Type B pancreatic cell (in vitro differentiated cells): ENCODE results near the gene GALNT12. TPM values are rescaled to one million over a fixed set of nuclear protein-coding genes. Genes with fewer than 3 reads are reported as not detected.

Source experiments
- DNase-seq: peaks from one replicate; pipeline ENCODE4 v3.0.0; 2021; ENCODE audit warnings: mixed read lengths; ENCODE audit not compliant: unreplicated experiment; ENCODE audit errors: extremely low spot score
- H3K27ac Mint-ChIP-seq: 2 replicates; pipeline ENCODE4 v1.8.0; 2021; ENCODE audit warnings: mild to moderate bottlenecking, mixed read lengths
- H3K27me3 Mint-ChIP-seq: 2 replicates; pipeline ENCODE4 v1.8.0; 2021; ENCODE audit warnings: mixed read lengths
- H3K36me3 Mint-ChIP-seq: 2 replicates; pipeline ENCODE4 v1.8.0; 2021; ENCODE audit warnings: mixed read lengths
- H3K4me1 Mint-ChIP-seq: one replicate; pipeline ENCODE4 v1.8.0; 2021; ENCODE audit warnings: mixed read lengths; ENCODE audit not compliant: unreplicated experiment
- H3K4me3 Mint-ChIP-seq: 2 replicates; pipeline ENCODE4 v1.8.0; 2021; ENCODE audit warnings: mild to moderate bottlenecking, mixed read lengths
- H3K9me3 Mint-ChIP-seq: 2 replicates; pipeline ENCODE4 v1.8.0; 2021; ENCODE audit warnings: mixed read lengths
- long read RNA-seq: library from polyadenylated mRNA; unstranded; transcript quantifications from one replicate; pipeline ENCODE4 v2.0.0, GENCODE V29; 2020
- total RNA-seq: library from RNA; stranded (reverse); gene quantifications from 2 replicates; pipeline ENCODE4 v1.2.1, GENCODE V29; 2021; ENCODE audit warnings: low replicate concordance
- TF ChIP-seq, protein P1 (sequence below): fragments of 200-600 bp; sonication (generic); conservative IDR thresholded peaks from 2 replicates; pipeline ENCODE4 v1.5.0; 2021; ENCODE audit warnings: antibody characterized with exemption, mild to moderate bottlenecking

The GALNT12 gene, protein sequence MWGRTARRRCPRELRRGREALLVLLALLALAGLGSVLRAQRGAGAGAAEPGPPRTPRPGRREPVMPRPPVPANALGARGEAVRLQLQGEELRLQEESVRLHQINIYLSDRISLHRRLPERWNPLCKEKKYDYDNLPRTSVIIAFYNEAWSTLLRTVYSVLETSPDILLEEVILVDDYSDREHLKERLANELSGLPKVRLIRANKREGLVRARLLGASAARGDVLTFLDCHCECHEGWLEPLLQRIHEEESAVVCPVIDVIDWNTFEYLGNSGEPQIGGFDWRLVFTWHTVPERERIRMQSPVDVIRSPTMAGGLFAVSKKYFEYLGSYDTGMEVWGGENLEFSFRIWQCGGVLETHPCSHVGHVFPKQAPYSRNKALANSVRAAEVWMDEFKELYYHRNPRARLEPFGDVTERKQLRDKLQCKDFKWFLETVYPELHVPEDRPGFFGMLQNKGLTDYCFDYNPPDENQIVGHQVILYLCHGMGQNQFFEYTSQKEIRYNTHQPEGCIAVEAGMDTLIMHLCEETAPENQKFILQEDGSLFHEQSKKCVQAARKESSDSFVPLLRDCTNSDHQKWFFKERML
- 25.8 and 32.9 TPM in 2 replicates for total RNA-seq
- long read RNA-seq, partial matches to known transcripts = 23 of 29 reads
- long read RNA-seq, other reads (novel, unspliced or antisense) = 5 of 29 reads

DNA sequence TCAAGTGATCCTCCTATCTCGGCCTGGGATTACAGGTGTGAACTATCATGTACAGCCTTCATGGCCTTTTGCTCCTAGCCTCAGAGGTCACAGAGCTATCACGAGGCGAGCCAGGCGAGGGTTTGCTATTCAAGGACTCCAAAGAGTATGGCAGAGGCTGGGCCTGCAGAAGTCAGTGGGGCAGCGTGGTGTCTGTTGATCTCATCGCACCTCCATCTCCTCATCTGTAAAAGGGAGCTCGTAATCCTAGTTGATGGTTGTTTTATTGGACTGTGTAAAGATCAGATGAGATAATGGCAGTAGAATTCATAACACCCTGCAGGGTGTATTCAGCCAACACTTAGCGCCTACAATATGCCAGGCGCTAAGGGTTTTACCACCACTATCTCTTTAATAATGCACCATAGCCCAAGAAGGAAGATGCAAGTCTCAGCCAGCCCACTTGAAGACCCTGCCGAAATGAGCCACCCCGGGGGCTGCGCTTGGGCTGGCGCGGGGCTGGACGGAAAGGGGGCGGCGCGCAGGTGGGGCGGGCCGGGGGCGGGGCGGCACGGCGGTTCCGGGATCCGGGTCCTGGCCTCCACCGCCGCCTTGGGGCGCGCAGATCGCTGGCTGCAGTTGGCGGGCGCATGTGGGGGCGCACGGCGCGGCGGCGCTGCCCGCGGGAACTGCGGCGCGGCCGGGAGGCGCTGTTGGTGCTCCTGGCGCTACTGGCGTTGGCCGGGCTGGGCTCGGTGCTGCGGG is at the start of gene GALNT12:
Gene GALNT12 (plus strand): TSS at position 601 of the 744 bp plus-strand sequence. CDS start 29 bp downstream, at position 630.
- H3K9me3 Mint-ChIP-seq = no peaks in the 10 kb centered on the region
- H3K27me3 Mint-ChIP-seq = peaks cover 18% of the 10 kb centered on the region
- H3K4me1 Mint-ChIP-seq = peaks cover 30% of the 10 kb centered on the region
- peak within 1 kb of the TSS; percentile 76 for H3K27ac Mint-ChIP-seq
- peaks cover 4% of the 10 kb centered on the region for H3K36me3 Mint-ChIP-seq
- peak within 1 kb of the TSS; percentile 87 for H3K4me3 Mint-ChIP-seq
- no peak for DNase-seq
- TF ChIP-seq, protein P1, sequence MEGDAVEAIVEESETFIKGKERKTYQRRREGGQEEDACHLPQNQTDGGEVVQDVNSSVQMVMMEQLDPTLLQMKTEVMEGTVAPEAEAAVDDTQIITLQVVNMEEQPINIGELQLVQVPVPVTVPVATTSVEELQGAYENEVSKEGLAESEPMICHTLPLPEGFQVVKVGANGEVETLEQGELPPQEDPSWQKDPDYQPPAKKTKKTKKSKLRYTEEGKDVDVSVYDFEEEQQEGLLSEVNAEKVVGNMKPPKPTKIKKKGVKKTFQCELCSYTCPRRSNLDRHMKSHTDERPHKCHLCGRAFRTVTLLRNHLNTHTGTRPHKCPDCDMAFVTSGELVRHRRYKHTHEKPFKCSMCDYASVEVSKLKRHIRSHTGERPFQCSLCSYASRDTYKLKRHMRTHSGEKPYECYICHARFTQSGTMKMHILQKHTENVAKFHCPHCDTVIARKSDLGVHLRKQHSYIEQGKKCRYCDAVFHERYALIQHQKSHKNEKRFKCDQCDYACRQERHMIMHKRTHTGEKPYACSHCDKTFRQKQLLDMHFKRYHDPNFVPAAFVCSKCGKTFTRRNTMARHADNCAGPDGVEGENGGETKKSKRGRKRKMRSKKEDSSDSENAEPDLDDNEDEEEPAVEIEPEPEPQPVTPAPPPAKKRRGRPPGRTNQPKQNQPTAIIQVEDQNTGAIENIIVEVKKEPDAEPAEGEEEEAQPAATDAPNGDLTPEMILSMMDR = no peak

DNA sequence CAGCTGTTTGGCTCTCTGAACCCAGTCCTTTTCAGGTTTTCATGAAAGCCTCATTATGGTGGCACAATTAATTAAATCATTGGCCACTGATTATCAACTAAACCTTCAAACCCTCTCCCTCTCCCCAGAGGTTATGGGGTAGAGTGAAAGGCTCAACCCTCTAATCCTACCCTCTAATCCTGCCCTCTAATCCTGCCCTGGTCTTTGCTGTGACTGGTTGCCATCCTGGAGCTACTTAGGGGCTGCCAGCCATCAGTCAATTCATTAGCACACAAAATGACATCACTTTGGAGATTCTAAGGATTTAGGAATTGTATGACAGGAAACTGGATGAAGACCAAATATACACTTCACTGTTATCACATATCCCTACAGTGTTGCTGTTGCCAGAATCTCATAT is 47.2 kb upstream of the GALNT12 start:
- Mint-ChIP-seq H3K4me3 (no peak overlapping the region), H3K27me3 (no peaks in the 10 kb centered on the region), H3K36me3 (peaks cover 65% of the 10 kb centered on the region), H3K27ac (no peak overlapping the region), H3K4me1 (no peaks in the 10 kb centered on the region), H3K9me3 (peaks cover 12% of the 10 kb centered on the region)
- no peak for DNase-seq
- TF ChIP-seq, protein P1 = no peak

DNA sequence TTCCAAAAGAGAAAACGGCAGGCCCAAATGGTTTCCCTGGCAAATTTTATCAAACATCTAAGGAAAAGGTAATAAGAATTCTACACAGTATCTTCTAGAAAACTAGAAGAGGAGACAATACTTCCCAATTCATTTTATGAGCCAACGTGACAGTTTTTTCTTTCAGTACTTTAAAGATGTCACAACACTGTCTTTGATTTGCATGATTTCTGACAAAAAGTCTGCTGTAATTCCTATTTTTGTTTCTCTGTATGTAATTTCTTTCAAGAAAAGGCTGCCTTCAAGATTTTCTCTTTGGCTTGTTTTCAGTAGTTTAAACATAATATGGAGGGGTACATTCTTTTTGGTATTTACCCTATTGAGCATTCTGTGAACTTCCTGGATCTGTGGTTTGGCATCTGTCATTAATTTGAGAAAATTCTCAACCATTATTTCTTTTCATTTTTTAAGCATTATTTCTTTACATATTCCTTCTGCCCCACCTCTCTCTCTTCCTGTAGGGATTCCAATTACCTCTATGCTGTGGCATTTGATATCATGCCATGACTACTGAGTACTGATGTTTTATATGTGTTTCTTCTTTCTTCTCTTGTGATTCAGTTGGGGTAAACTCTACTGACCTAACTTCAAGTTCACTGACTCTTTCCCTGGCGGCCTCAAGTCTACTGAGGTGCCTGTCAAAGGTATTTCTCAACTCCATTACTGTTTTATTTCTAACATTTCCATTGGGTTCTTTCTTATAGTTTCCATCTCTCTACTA is 43.3 kb upstream of the GALNT12 start:
- TF ChIP-seq, protein P1 = no peak
- Mint-ChIP-seq H3K4me1 (no peaks in the 10 kb centered on the region), H3K36me3 (peaks cover 43% of the 10 kb centered on the region), H3K27me3 (no peaks in the 10 kb centered on the region), H3K27ac (no peak overlapping the region), H3K4me3 (no peak overlapping the region), H3K9me3 (no peaks in the 10 kb centered on the region)
- no peak for DNase-seq

DNA sequence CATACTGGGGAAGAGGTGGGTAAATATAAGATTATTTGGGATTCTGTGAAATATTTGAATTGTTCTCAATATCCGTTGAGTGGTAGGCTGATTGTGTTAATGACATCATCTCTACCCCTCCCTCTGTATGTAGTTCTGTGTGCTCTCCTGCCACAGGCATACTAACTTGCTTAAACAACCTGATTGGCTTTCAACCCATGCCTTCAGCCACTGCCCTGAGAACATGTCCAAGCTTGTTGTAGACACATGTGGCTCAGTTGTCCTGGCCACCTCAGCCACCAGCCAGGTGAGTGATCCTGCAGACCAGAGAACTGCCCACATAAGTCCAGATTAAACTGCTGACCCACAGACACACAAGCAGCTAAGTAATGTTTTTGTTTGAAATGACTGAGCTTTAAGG is 42.2 kb upstream of the GALNT12 start:
- no peaks in the 10 kb centered on the region for H3K4me1 Mint-ChIP-seq
- H3K9me3 Mint-ChIP-seq = no peaks in the 10 kb centered on the region
- H3K27me3 Mint-ChIP-seq = no peaks in the 10 kb centered on the region
- no peak overlapping the region for H3K4me3 Mint-ChIP-seq
- H3K36me3 Mint-ChIP-seq = peaks cover 44% of the 10 kb centered on the region
- DNase-seq = no peak
- H3K27ac Mint-ChIP-seq = no peak overlapping the region
- TF ChIP-seq, protein P1 = no peak

DNA sequence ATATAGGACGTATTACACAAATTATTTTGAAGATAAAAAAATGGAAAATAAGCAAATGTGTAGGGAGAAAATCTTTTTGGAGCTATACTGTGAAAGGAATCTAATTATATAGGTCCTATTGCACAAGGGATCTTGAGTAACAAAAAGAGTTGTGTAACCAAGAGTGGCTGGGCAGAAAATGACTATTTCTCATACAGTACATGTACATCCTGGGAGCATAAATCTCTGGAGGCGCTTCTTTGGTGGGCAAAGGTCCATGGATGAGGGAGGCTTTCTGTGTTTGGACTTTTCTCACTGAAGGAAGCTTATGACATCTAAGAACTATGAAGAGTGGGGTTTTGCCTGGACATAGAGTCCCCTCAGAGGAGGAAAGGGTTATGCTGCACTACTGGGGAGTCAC is 40.9 kb upstream of the GALNT12 start:
- H3K4me3 Mint-ChIP-seq = no peak overlapping the region
- no peak for DNase-seq
- peaks cover 51% of the 10 kb centered on the region for H3K36me3 Mint-ChIP-seq
- TF ChIP-seq, protein P1 = no peak
- H3K27ac Mint-ChIP-seq = no peak overlapping the region
- H3K9me3 Mint-ChIP-seq = no peaks in the 10 kb centered on the region
- no peaks in the 10 kb centered on the region for H3K27me3 Mint-ChIP-seq
- H3K4me1 Mint-ChIP-seq = no peaks in the 10 kb centered on the region
